Endodermal cell (in vitro differentiated cells): ENCODE measurements around the gene NIPSNAP3A. TPM values are rescaled to one million over a fixed set of nuclear protein-coding genes. Genes with fewer than 3 reads are reported as not detected.
A peak's percentile ranks its signal among the peaks of the same experiment; 100 is the strongest.

ENCODE experiments used
- DNase-seq: peaks from one replicate; pipeline ENCODE4 v3.0.0-alpha.2; 2017
- H3K27ac ChIP-seq: 2 replicates; pipeline ENCODE4 v1.5.1; 2013; ENCODE audit warnings: mild to moderate bottlenecking, low read depth, low read length, moderate library complexity
- H3K27me3 ChIP-seq: 2 replicates; pipeline ENCODE4 v1.6.1; 2013; ENCODE audit warnings: mild to moderate bottlenecking, low read length, moderate library complexity; ENCODE audit not compliant: insufficient read depth, control insufficient read depth, poor library complexity, severe bottlenecking
- H3K36me3 ChIP-seq: 2 replicates; pipeline ENCODE4 v1.7.0; 2013; ENCODE audit warnings: mild to moderate bottlenecking, low read length, moderate library complexity; ENCODE audit not compliant: control insufficient read depth, insufficient read depth
- H3K4me1 ChIP-seq: one replicate; pipeline ENCODE4 v1.7.0; 2013; ENCODE audit warnings: low read length; ENCODE audit not compliant: control insufficient read depth, insufficient read depth
- H3K4me3 ChIP-seq: 2 replicates; pipeline ENCODE4 v1.5.1; 2013; ENCODE audit warnings: mild to moderate bottlenecking, low read length, moderate library complexity
- H3K9ac ChIP-seq: 2 replicates; pipeline ENCODE4 v1.6.1; 2013; ENCODE audit warnings: mild to moderate bottlenecking, low read length, moderate library complexity; ENCODE audit not compliant: poor library complexity, severe bottlenecking; ENCODE audit errors: extremely low read depth
- H3K9me3 ChIP-seq: 2 replicates; pipeline ENCODE4 v1.6.1; 2013; ENCODE audit warnings: mild to moderate bottlenecking, low read length, moderate library complexity; ENCODE audit not compliant: control insufficient read depth
- H3K27ac Mint-ChIP-seq: 2 replicates; pipeline ENCODE4 v1.8.0; 2020; ENCODE audit warnings: mixed read lengths
- H3K27me3 Mint-ChIP-seq: 2 replicates; pipeline ENCODE4 v1.8.0; 2021; ENCODE audit warnings: mild to moderate bottlenecking, mixed read lengths; ENCODE audit not compliant: insufficient read depth
- H3K36me3 Mint-ChIP-seq: 2 replicates; pipeline ENCODE4 v1.8.0; 2020; ENCODE audit warnings: low read depth, mixed read lengths
- H3K4me1 Mint-ChIP-seq: 2 replicates; pipeline ENCODE4 v1.8.0; 2020; ENCODE audit warnings: mixed read lengths
- H3K4me3 Mint-ChIP-seq: 2 replicates; pipeline ENCODE4 v1.8.0; 2020; ENCODE audit warnings: mild to moderate bottlenecking, moderate library complexity, mixed read lengths
- H3K9me3 Mint-ChIP-seq: 2 replicates; pipeline ENCODE4 v1.8.0; 2020; ENCODE audit warnings: mild to moderate bottlenecking, mixed read lengths
- WGBS, 2 experiments: methylation state at CpG; one replicate each; pipeline versions ENCODE4 v1.1.5 to v1.1.7; 2013; ENCODE audit warnings: missing lambda C conversion rate in 2 of 2, mixed read lengths in 1 of 2; ENCODE audit not compliant: insufficient coverage in 1 of 2, insufficient read length in 1 of 2; 5-methylcytosine and 5-hydroxymethylcytosine counted together
- total RNA-seq, 2 donors: library from RNA; stranded (reverse); fragmentation: NEBNext Ultra II Directional in 1 of 2; extraction: Animal tissue kit (Norgen Biotek cat#: 25700) in 1 of 2; gene quantifications; 2 replicates in 1 of 2; 3 replicates in 1 of 2; pipeline ENCODE4 v1.2.1, GENCODE V29; 2021
- TF ChIP-seq, protein P1 (sequence below): fragments of 200-600 bp; sonication (generic); conservative IDR thresholded peaks from 2 replicates; pipeline ENCODE4 v1.5.0; 2021; ENCODE audit warnings: antibody characterized with exemption, mild to moderate bottlenecking

NIPSNAP3A gene
- total RNA-seq, 2 donors from 2014 or later = 18.8 to 20.5 TPM

DNA sequence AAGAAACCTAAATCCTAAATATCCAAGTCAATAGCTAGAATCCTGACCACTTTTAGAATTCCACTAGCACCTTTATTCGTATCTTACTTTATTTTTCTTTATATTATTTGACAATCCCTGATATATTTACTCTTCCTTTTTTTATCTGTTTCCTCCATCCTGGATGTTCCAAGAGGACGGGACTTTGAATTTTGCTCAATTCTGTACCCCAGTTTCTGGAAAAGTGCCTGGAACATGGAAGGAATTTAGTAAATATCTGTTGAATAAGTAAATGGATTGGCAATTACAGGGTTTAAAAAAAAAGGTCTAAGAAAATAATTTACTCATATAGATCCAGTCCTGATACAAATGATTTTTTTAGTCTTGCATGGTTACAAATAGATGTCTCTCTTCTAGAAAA is 1.2 kb upstream of the NIPSNAP3A start:
- TF ChIP-seq, protein P1, sequence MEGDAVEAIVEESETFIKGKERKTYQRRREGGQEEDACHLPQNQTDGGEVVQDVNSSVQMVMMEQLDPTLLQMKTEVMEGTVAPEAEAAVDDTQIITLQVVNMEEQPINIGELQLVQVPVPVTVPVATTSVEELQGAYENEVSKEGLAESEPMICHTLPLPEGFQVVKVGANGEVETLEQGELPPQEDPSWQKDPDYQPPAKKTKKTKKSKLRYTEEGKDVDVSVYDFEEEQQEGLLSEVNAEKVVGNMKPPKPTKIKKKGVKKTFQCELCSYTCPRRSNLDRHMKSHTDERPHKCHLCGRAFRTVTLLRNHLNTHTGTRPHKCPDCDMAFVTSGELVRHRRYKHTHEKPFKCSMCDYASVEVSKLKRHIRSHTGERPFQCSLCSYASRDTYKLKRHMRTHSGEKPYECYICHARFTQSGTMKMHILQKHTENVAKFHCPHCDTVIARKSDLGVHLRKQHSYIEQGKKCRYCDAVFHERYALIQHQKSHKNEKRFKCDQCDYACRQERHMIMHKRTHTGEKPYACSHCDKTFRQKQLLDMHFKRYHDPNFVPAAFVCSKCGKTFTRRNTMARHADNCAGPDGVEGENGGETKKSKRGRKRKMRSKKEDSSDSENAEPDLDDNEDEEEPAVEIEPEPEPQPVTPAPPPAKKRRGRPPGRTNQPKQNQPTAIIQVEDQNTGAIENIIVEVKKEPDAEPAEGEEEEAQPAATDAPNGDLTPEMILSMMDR = no peak
- H3K9ac ChIP-seq = no peak overlapping the region
- no peaks in the 10 kb centered on the region for H3K27me3 Mint-ChIP-seq
- peak overlapping the region; percentile 73 for H3K4me3 Mint-ChIP-seq
- peak overlapping the region; percentile 90 for H3K4me3 ChIP-seq
- no peaks in the 10 kb centered on the region for H3K9me3 Mint-ChIP-seq
- no peak overlapping the region for H3K27ac ChIP-seq
- H3K36me3 Mint-ChIP-seq = peaks cover 2% of the 10 kb centered on the region
- peaks cover 2% of the 10 kb centered on the region for H3K4me1 ChIP-seq
- H3K9me3 ChIP-seq = no peaks in the 10 kb centered on the region
- WGBS, 2 experiments = 88 to 92% methylated on average over 1 to 2 of the region's 2 CpGs
- DNase-seq = no peak
- H3K4me1 Mint-ChIP-seq = peaks cover 28% of the 10 kb centered on the region
- peaks cover 5% of the 10 kb centered on the region for H3K27me3 ChIP-seq
- peaks cover 5% of the 10 kb centered on the region for H3K36me3 ChIP-seq
- no peak overlapping the region for H3K27ac Mint-ChIP-seq

DNA sequence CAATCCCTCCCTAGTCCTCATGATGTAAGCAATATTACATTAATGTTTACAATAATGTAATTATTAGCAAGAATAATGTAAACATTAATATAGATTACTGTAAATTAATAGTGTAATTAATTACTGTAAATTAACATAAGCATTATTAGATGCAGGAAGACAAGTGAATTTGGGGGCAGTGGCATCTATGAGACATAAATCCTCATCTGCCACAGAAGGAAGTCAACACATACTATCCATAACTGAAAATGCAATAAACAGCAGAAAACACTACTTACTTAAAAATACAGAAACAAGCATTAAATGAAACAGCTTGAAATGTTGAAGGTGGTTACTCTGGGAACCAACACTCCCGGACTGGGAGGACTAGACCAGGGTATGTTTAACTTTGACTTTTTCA is 685 bp upstream of the NIPSNAP3A start:
- H3K4me1 ChIP-seq = peaks cover 2% of the 10 kb centered on the region
- peak overlapping the region; percentile 73 for H3K4me3 Mint-ChIP-seq
- H3K27me3 Mint-ChIP-seq = no peaks in the 10 kb centered on the region
- peak overlapping the region; percentile 85 for H3K27ac Mint-ChIP-seq
- no peaks in the 10 kb centered on the region for H3K9me3 ChIP-seq
- peaks cover 2% of the 10 kb centered on the region for H3K36me3 Mint-ChIP-seq
- no peak for DNase-seq
- WGBS, 2 experiments = 44 to 46% methylated on average over 1 of the region's 1 CpG
- H3K4me1 Mint-ChIP-seq = peaks cover 28% of the 10 kb centered on the region
- H3K9me3 Mint-ChIP-seq = no peaks in the 10 kb centered on the region
- TF ChIP-seq, protein P1 = no peak
- H3K4me3 ChIP-seq = peak overlapping the region; percentile 90
- H3K27ac ChIP-seq = no peak overlapping the region
- H3K36me3 ChIP-seq = peaks cover 6% of the 10 kb centered on the region
- H3K9ac ChIP-seq = no peak overlapping the region
- H3K27me3 ChIP-seq = peaks cover 5% of the 10 kb centered on the region

DNA sequence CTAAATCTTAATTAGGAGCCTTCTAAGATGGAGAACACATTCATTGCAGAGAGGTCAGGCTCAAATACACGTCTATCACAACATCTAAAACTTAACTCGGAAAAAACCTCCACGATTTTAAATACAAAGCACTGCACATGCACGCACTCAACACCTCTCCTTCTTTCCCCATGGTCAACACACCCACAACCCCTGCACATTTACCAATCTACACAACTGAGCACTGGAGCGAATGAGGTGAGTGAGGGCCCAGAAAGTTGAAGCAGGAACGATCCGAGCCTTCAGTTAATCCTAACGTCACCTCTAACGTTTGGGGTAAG is 278 bp upstream of the NIPSNAP3A start:
- WGBS, 2 experiments = 0 to 2% methylated on average over 2 to 9 of the region's 9 CpGs
- H3K4me3 Mint-ChIP-seq = peak overlapping the region; percentile 73
- peaks cover 6% of the 10 kb centered on the region for H3K36me3 ChIP-seq

More for the DNA sequence above, 278 bp upstream of the NIPSNAP3A start:
- Mint-ChIP-seq H3K9me3 (no peaks in the 10 kb centered on the region), H3K36me3 (peaks cover 2% of the 10 kb centered on the region), H3K27ac (peak overlapping the region; percentile 85), H3K4me1 (peaks cover 27% of the 10 kb centered on the region), H3K27me3 (no peaks in the 10 kb centered on the region)
- H3K4me3 ChIP-seq = peak overlapping the region; percentile 90
- TF ChIP-seq, protein P1 = no peak
- H3K9ac ChIP-seq = peak overlapping the region; percentile 5
- peaks cover 2% of the 10 kb centered on the region for H3K4me1 ChIP-seq
- DNase-seq = no peak
- H3K27ac ChIP-seq = no peak overlapping the region
- peaks cover 5% of the 10 kb centered on the region for H3K27me3 ChIP-seq
- no peaks in the 10 kb centered on the region for H3K9me3 ChIP-seq
